Gastrocnemius medialis (tissue), 4 donors: ENCODE measurements around the gene LSM11.

Source experiments
- POLR2A ChIP-seq, 2 donors: fragments of 450-650 bp; IDR thresholded peaks; one replicate each; pipeline ENCODE4 v1.6.1; 2017; ENCODE audit warnings: antibody characterized with exemption in 2 of 2, mild to moderate bottlenecking in 2 of 2, moderate library complexity in 2 of 2
- TF ChIP-seq, protein P1 (sequence below), 5 experiments: fragments of 450-650 bp in 3 of 5; fragments of 200-600 bp in 2 of 5; sonication (generic) in 2 of 5; IDR thresholded peaks in 4 of 5; conservative IDR thresholded peaks in 1 of 5; 1 replicate in 4 of 5; 2 replicates in 1 of 5; pipeline ENCODE4 v1.5.1; 2016 to 2019; ENCODE audit warnings: antibody characterized with exemption in 5 of 5, mild to moderate bottlenecking in 3 of 5, moderate library complexity in 3 of 5

DNA sequence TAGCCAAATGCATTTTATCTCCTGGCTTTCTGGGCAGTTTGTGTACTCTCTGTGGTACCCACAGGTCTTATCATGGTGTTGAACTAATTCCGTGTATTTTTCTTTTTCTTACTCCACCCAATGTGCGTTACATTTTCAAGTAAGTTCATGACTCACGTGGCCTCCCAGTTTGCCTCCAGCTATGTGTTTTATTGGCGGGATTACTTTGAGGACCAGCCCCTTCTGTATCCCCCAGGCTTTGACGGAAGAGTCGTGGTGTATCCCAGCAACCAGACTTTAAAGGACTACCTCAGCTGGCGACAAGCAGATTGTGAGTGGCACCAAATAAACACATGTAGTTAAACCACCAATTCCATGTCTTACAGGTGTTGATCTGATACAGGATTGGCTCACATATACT, 9.1 kb upstream of the LSM11 start:
- no peak for TF ChIP-seq POLR2A (IDR thresholded peaks at IDR 0.05)
- TF ChIP-seq, protein P1, sequence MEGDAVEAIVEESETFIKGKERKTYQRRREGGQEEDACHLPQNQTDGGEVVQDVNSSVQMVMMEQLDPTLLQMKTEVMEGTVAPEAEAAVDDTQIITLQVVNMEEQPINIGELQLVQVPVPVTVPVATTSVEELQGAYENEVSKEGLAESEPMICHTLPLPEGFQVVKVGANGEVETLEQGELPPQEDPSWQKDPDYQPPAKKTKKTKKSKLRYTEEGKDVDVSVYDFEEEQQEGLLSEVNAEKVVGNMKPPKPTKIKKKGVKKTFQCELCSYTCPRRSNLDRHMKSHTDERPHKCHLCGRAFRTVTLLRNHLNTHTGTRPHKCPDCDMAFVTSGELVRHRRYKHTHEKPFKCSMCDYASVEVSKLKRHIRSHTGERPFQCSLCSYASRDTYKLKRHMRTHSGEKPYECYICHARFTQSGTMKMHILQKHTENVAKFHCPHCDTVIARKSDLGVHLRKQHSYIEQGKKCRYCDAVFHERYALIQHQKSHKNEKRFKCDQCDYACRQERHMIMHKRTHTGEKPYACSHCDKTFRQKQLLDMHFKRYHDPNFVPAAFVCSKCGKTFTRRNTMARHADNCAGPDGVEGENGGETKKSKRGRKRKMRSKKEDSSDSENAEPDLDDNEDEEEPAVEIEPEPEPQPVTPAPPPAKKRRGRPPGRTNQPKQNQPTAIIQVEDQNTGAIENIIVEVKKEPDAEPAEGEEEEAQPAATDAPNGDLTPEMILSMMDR (IDR thresholded peaks at IDR 0.05 in 4 of 5, conservative IDR thresholded peaks at IDR 0.05 in 1 of 5): no peak
